MCF 10A (cell line): ENCODE measurements around the gene CAST. TPM values are rescaled to one million over a fixed set of nuclear protein-coding genes. Genes with fewer than 3 reads are reported as not detected.

Experiments
- BruUV-seq: library from RNA; stranded (reverse); fragments of 400-500 nt; replicated peaks from 2 replicates; lab custom pipeline; 2021; lab: Mats Ljungman, UMichigan
- CTCF ChIA-PET: fragments of 300-600 bp; sonication (Branson Sonifier 250); formaldehyde crosslinking; extraction: SDS; loops from one replicate; lab custom pipeline; 2021; ENCODE audit warnings: antibody characterized with exemption, inconsistent platforms; lab: Yijun Ruan, JAX
- POLR2A ChIA-PET: fragments of 300-600, 350-650 bp; sonication (Branson Sonifier 250); formaldehyde crosslinking; extraction: SDS; loops from one replicate; lab custom pipeline; 2020; ENCODE audit warnings: antibody characterized with exemption, inconsistent platforms; lab: Yijun Ruan, JAX
- DNase-seq: peaks from one replicate; pipeline ENCODE4 v3.0.0-alpha.2; 2018; ENCODE audit not compliant: unreplicated experiment
- H3K27ac Mint-ChIP-seq: one replicate; pipeline ENCODE4 v1.8.0; 2022; ENCODE audit warnings: mild to moderate bottlenecking, low read depth, mixed read lengths; ENCODE audit not compliant: unreplicated experiment
- H3K27me3 Mint-ChIP-seq: one replicate; pipeline ENCODE4 v1.8.0; 2022; ENCODE audit warnings: mixed read lengths; ENCODE audit not compliant: insufficient read depth, unreplicated experiment
- H3K36me3 Mint-ChIP-seq: one replicate; pipeline ENCODE4 v1.8.0; 2022; ENCODE audit warnings: mild to moderate bottlenecking, moderate library complexity, mixed read lengths; ENCODE audit not compliant: insufficient read depth, unreplicated experiment
- H3K4me1 Mint-ChIP-seq: one replicate; pipeline ENCODE4 v1.8.0; 2022; ENCODE audit warnings: mixed read lengths; ENCODE audit not compliant: insufficient read depth, unreplicated experiment
- H3K4me3 Mint-ChIP-seq: one replicate; pipeline ENCODE4 v1.8.0; 2022; ENCODE audit warnings: mild to moderate bottlenecking, moderate library complexity, mixed read lengths; ENCODE audit not compliant: unreplicated experiment
- H3K9me3 Mint-ChIP-seq: one replicate; pipeline ENCODE4 v1.8.0; 2022; ENCODE audit warnings: mixed read lengths; ENCODE audit not compliant: unreplicated experiment
- CTCF ChIP-seq: fragments of 200-600 bp; IDR thresholded peaks from one replicate; pipeline ENCODE4 v1.8.0; 2022; ENCODE audit warnings: antibody characterized with exemption, mild to moderate bottlenecking; ENCODE audit not compliant: unreplicated experiment
- intact Hi-C: fragments of 100-400 bp; cut with micrococcal nuclease; formaldehyde crosslinking; loops from 2 replicates; pipeline ENCODE4 v1.14.1; 2022
- total RNA-seq: library from RNA; stranded (reverse); gene quantifications from 2 replicates; pipeline ENCODE4 v1.2.3, GENCODE V29; 2022

The CAST gene
- total RNA-seq, 1 experiment from 2014 or later, result 351 TPM

- BruUV-seq, result no TSS peak
- Mint-ChIP-seq H3K9me3 (no peaks in the 10 kb centered on the region), H3K4me1 (peaks cover 40% of the 10 kb centered on the region), H3K27me3 (no peaks in the 10 kb centered on the region), H3K36me3 (no peaks in the 10 kb centered on the region), H3K4me3 (no peak overlapping the region), H3K27ac (no peak overlapping the region)
- DNase-seq, result peak; percentile 39
- peak; percentile 13 for TF ChIP-seq CTCF
- intact Hi-C loops, result no loop called here
- ChIA-PET POLR2A (interaction anchor here (0.6 to 5.2 kb wide), 6 partner anchors 11 to 792 kb away, joined by 3 to 43 read pairs (median 4); partner anchors contain the start of gene CAST), CTCF (interaction anchor here (0.5 to 1.0 kb wide), 7 partner anchors 25 to 387 kb away, joined by 3 read pairs; no protein-coding TSS in a partner anchor)
Observed at GRCh38 chr5:96651948-96652753, 10.0 kb upstream of the CAST start.

GRCh38 chr5:96652769-96653454 lies 9.3 kb upstream of the CAST start:
- intact Hi-C loops, result no loop called here
- no peak for TF ChIP-seq CTCF

GRCh38 chr5:96654209-96654608 lies 8.0 kb upstream of the CAST start:
- Mint-ChIP-seq H3K36me3 (no peaks in the 10 kb centered on the region), H3K27me3 (no peaks in the 10 kb centered on the region), H3K9me3 (no peaks in the 10 kb centered on the region), H3K4me3 (no peak overlapping the region), H3K4me1 (peaks cover 32% of the 10 kb centered on the region), H3K27ac (no peak overlapping the region)
- no TSS peak for BruUV-seq
- no peak for DNase-seq
- CTCF ChIA-PET, result interaction anchor here (0.6 to 2.4 kb wide), 5 partner anchors 18 to 534 kb away, joined by 3 to 18 read pairs (median 3); no protein-coding TSS in a partner anchor
- intact Hi-C loops, result no loop called here
- TF ChIP-seq CTCF, result no peak
- POLR2A ChIA-PET, result interaction anchor here (0.7 to 5.2 kb wide), 7 partner anchors 8 to 48 kb away, joined by 3 to 43 read pairs (median 12); partner anchors contain the start of gene CAST

More at GRCh38 chr5:96652769-96653454, 9.3 kb upstream of the CAST start:
- peaks cover 42% of the 10 kb centered on the region for H3K4me1 Mint-ChIP-seq
- ChIA-PET POLR2A (interaction anchor here (1.0 to 5.2 kb wide), 4 partner anchors 10 to 39 kb away, joined by 3 to 43 read pairs (median 23); partner anchors contain the start of gene CAST), CTCF (interaction anchor here (0.5 to 2.4 kb wide), 5 partner anchors 26 to 224 kb away, joined by 3 to 18 read pairs (median 3); no protein-coding TSS in a partner anchor)
- DNase-seq, result no peak
- BruUV-seq, result no TSS peak
- no peak overlapping the region for H3K4me3 Mint-ChIP-seq
- no peaks in the 10 kb centered on the region for H3K9me3 Mint-ChIP-seq
- H3K27me3 Mint-ChIP-seq, result no peaks in the 10 kb centered on the region
- H3K27ac Mint-ChIP-seq, result no peak overlapping the region
- no peaks in the 10 kb centered on the region for H3K36me3 Mint-ChIP-seq
